ENCODE measurements around the gene GRID2.
A peak's percentile ranks its signal among the peaks of the same experiment; 100 is the strongest.

The GRID2 gene

GRCh38 chr4:93086356-93086755 is 782.6 kb downstream of the GRID2 start:
- no peak for DNase-seq (ENCODE audit: low spot score)

GRCh38 chr4:93092765-93093164 is 789.0 kb downstream of the GRID2 start:
- no peak for DNase-seq (ENCODE audit: low spot score)

- no peak for DNase-seq (ENCODE audit: low spot score)
These were observed 799.3 kb downstream of the GRID2 start for GRCh38 chr4:93103042-93103441.

GRCh38 chr4:93116624-93117023 is 812.9 kb downstream of the GRID2 start:
- DNase-seq (ENCODE audit: low spot score): no peak

GRCh38 chr4:93127489-93127888 is 823.7 kb downstream of the GRID2 start:
- no peak for DNase-seq (ENCODE audit: low spot score)

- no peak for DNase-seq (ENCODE audit: low spot score)
These were observed 828.9 kb downstream of the GRID2 start for GRCh38 chr4:93132631-93133030.

- no peak for DNase-seq (ENCODE audit: low spot score)
These were observed 835.4 kb downstream of the GRID2 start for GRCh38 chr4:93139118-93139517.

GRCh38 chr4:93143902-93144301 is 840.1 kb downstream of the GRID2 start:
- no peak for DNase-seq (ENCODE audit: low spot score)

- DNase-seq (ENCODE audit: low spot score): no peak
These were observed 840.9 kb downstream of the GRID2 start for GRCh38 chr4:93144644-93145043.

GRCh38 chr4:93147524-93148212 is 843.9 kb downstream of the GRID2 start:
- DNase-seq (ENCODE audit: low spot score): no peak

- no peak for DNase-seq (ENCODE audit: low spot score)
These were observed 848.7 kb downstream of the GRID2 start for GRCh38 chr4:93152491-93152890.

GRCh38 chr4:93157986-93158385 is 854.2 kb downstream of the GRID2 start:
- peak; percentile 75 for DNase-seq (ENCODE audit: low spot score)

GRCh38 chr4:93168053-93168452 is 864.3 kb downstream of the GRID2 start:
- no peak for DNase-seq (ENCODE audit: low spot score)

GRCh38 chr4:93169966-93170365 is 866.2 kb downstream of the GRID2 start:
- no peak for DNase-seq (ENCODE audit: low spot score)

- DNase-seq (ENCODE audit: low spot score): no peak
These were observed 870.8 kb downstream of the GRID2 start for GRCh38 chr4:93174598-93174997.

- DNase-seq (ENCODE audit: low spot score): no peak
These were observed 874.5 kb downstream of the GRID2 start for GRCh38 chr4:93178279-93178678.

GRCh38 chr4:93179044-93179443 is 875.3 kb downstream of the GRID2 start:
- no peak for DNase-seq (ENCODE audit: low spot score)

- no peak for DNase-seq (ENCODE audit: low spot score)
These were observed 879.0 kb downstream of the GRID2 start for GRCh38 chr4:93182722-93183121.

GRCh38 chr4:93183576-93183975 is 879.8 kb downstream of the GRID2 start:
- DNase-seq (ENCODE audit: low spot score): no peak

- no peak for DNase-seq (ENCODE audit: low spot score)
These were observed 880.3 kb downstream of the GRID2 start for GRCh38 chr4:93184053-93184452.

GRCh38 chr4:93186846-93187245 is 883.1 kb downstream of the GRID2 start:
- DNase-seq (ENCODE audit: low spot score): no peak

GRCh38 chr4:93187466-93187865 is 883.7 kb downstream of the GRID2 start:
- DNase-seq (ENCODE audit: low spot score): no peak

- DNase-seq (ENCODE audit: low spot score): no peak
These were observed 884.1 kb downstream of the GRID2 start for GRCh38 chr4:93187892-93188291.

- DNase-seq (ENCODE audit: low spot score): peak; percentile 68
These were observed 895.7 kb downstream of the GRID2 start for GRCh38 chr4:93199492-93199891.

Measured in NAMALWA (cell line).